PC-3 (cell line): ENCODE results near the gene NEUROD6.

Experiments used
- CTCF ChIP-seq: fragments of 300-600 bp; sonication (generic); conservative IDR thresholded peaks from 2 replicates; pipeline ENCODE4 v1.5.1; 2017; ENCODE audit warnings: antibody characterized with exemption, low read depth, mild to moderate bottlenecking, low read length
- EZH2 ChIP-seq: fragments of 300-600 bp; sonication (generic); IDR thresholded peaks from one replicate; pipeline ENCODE4 v1.6.1; 2017; ENCODE audit warnings: antibody characterized with exemption, mild to moderate bottlenecking, low read length; ENCODE audit not compliant: unreplicated experiment

GRCh38 chr7:31320675-31321074, 19.9 kb downstream of the NEUROD6 start:
- TF ChIP-seq CTCF (no peak), EZH2 (no peak)
